OCI-LY1 (cell line): Measurements from ENCODE around the gene NAT8.
A peak's percentile ranks its signal among the peaks of the same experiment; 100 is the strongest.
"Not testable (repeated sequence)": the region's sequence is repeated elsewhere in the genome, so short reads cannot be mapped to it uniquely, and the experiment has no call there.

Source experiments
- H2AFZ ChIP-seq: fragments of 200-600 bp; sonication (generic), shearing (Covaris generic); 2 replicates; pipeline ENCODE4 v1.6.0; 2014; ENCODE audit warnings: antibody characterized with exemption, mild to moderate bottlenecking, low read length
- H3F3A ChIP-seq: fragments of 200-600 bp; sonication (generic), shearing (Covaris generic); 2 replicates; pipeline ENCODE4 v1.6.0; 2014; ENCODE audit warnings: mild to moderate bottlenecking, antibody characterized with exemption, low read length, moderate library complexity; ENCODE audit not compliant: insufficient read depth
- H3K27ac ChIP-seq: fragments of 200-600 bp; sonication (generic); 2 replicates; pipeline ENCODE4 v1.5.1; 2014; ENCODE audit warnings: low read length, mixed run types, mild to moderate bottlenecking, low read depth; ENCODE audit not compliant: poor library complexity, severe bottlenecking
- H3K27me3 ChIP-seq: fragments of 200-600 bp; sonication (generic); 2 replicates; pipeline ENCODE4 v1.6.0; 2014; ENCODE audit warnings: antibody characterized with exemption, mild to moderate bottlenecking, low read length, moderate library complexity; ENCODE audit not compliant: insufficient read depth
- H3K36me3 ChIP-seq: fragments of 200-600 bp; sonication (generic); 2 replicates; pipeline ENCODE4 v1.6.1; 2014; ENCODE audit warnings: mild to moderate bottlenecking, antibody characterized with exemption, low read length, moderate library complexity, mixed read lengths; ENCODE audit not compliant: insufficient read depth
- H3K4me1 ChIP-seq: fragments of 200-600 bp; sonication (generic); 2 replicates; pipeline ENCODE4 v1.5.1; 2014; ENCODE audit warnings: mild to moderate bottlenecking, low read length, moderate library complexity; ENCODE audit not compliant: insufficient read depth, severe bottlenecking
- H3K4me2 ChIP-seq: fragments of 200-600 bp; sonication (generic), shearing (Covaris generic); 2 replicates; pipeline ENCODE4 v1.6.1; 2014; ENCODE audit warnings: low read length
- H3K4me3 ChIP-seq: fragments of 200-600 bp; sonication (generic); 2 replicates; pipeline ENCODE4 v1.5.1; 2014; ENCODE audit warnings: low read length, low read depth, mild to moderate bottlenecking, mixed read lengths; ENCODE audit not compliant: poor library complexity, severe bottlenecking
- H3K79me2 ChIP-seq: fragments of 200-600 bp; shearing (Covaris generic); 2 replicates; pipeline ENCODE4 v1.6.1; 2016; ENCODE audit warnings: mixed run types, low read length, mixed read lengths; ENCODE audit not compliant: insufficient read depth
- H3K9ac ChIP-seq: fragments of 200-600 bp; sonication (generic), shearing (Covaris generic); 2 replicates; pipeline ENCODE4 v1.6.1; 2014; ENCODE audit warnings: mild to moderate bottlenecking, low read length, mixed read lengths
- H3K9me2 ChIP-seq: fragments of 200-600 bp; sonication (generic), shearing (Covaris generic); 2 replicates; pipeline ENCODE4 v1.6.1; 2014; ENCODE audit warnings: low read depth, mild to moderate bottlenecking, low read length, mixed read lengths
- H3K9me3 ChIP-seq: fragments of 200-600 bp; shearing (Covaris generic); 2 replicates; pipeline ENCODE4 v1.6.1; 2014; ENCODE audit warnings: low read length, mixed read lengths
- H4K20me1 ChIP-seq: fragments of 200-600 bp; sonication (generic), shearing (Covaris generic); 2 replicates; pipeline ENCODE4 v1.6.0; 2016; ENCODE audit warnings: mild to moderate bottlenecking, low read length; ENCODE audit not compliant: insufficient read depth
- EZH2 ChIP-seq: fragments of 200-600 bp; sonication (generic), shearing (Covaris generic); IDR thresholded peaks from 2 replicates; pipeline ENCODE4 v1.8.0; 2017; ENCODE audit warnings: borderline replicate concordance, mixed run types, mild to moderate bottlenecking, antibody characterized with exemption, low read length, moderate library complexity, mixed read lengths
- TF ChIP-seq, protein P1 (sequence below): fragments of 200-600 bp; sonication (generic), shearing (Covaris generic); IDR thresholded peaks from 2 replicates; pipeline ENCODE4 v1.5.1; 2017; ENCODE audit warnings: mild to moderate bottlenecking, antibody characterized with exemption, low read length, moderate library complexity, mixed read lengths

NAT8 gene

DNA sequence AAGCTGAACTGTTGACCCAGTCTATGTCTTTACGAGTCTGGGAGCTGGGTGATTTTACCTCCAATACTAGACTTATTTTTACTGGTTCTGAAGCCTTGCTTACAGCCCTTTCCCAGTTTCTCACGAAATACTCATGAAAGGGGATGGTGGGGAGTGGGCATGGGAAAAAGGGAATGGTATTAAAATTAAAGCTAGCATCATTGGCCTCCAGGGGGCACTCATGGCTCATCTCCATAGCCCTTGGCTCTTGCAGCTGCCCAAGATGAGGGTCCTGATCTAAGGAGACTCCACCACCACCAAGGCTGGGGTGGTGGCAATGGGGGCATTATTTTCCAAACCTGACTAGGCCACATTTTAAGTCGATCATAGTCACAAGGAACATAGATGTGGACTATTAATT lies 22.3 kb downstream of the NAT8 start:
- H2AFZ ChIP-seq, H3K9ac ChIP-seq, H3K4me1 ChIP-seq, H3F3A ChIP-seq, H3K4me3 ChIP-seq, H3K4me2 ChIP-seq, H3K27me3 ChIP-seq, H3K27ac ChIP-seq, H4K20me1 ChIP-seq, H3K79me2 ChIP-seq, H3K9me2 ChIP-seq, H3K9me3 ChIP-seq, H3K36me3 ChIP-seq: not testable (repeated sequence)
- TF ChIP-seq, protein P1, sequence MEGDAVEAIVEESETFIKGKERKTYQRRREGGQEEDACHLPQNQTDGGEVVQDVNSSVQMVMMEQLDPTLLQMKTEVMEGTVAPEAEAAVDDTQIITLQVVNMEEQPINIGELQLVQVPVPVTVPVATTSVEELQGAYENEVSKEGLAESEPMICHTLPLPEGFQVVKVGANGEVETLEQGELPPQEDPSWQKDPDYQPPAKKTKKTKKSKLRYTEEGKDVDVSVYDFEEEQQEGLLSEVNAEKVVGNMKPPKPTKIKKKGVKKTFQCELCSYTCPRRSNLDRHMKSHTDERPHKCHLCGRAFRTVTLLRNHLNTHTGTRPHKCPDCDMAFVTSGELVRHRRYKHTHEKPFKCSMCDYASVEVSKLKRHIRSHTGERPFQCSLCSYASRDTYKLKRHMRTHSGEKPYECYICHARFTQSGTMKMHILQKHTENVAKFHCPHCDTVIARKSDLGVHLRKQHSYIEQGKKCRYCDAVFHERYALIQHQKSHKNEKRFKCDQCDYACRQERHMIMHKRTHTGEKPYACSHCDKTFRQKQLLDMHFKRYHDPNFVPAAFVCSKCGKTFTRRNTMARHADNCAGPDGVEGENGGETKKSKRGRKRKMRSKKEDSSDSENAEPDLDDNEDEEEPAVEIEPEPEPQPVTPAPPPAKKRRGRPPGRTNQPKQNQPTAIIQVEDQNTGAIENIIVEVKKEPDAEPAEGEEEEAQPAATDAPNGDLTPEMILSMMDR = peak; percentile 55

DNA sequence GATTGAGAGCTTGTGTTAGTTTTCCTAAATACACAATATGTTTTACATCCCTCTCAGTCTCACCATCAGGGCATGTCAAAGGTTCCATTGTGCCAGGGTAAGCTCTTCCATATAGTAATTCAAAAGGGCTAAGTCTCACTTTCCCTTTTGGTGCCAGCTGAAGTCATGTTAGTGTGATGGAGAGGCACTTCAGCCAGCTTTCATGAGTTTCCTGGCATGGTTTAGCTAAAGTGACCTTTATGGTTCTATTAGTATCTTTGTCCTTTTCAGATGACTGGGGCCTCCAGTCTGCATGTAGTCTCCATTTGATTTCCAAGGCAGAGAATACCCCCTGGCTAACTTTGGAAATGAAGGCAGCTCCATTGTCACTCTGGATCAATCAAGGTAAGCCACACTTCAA lies 27.2 kb downstream of the NAT8 start:
- no peaks in the 10 kb centered on the region for H3K4me1 ChIP-seq
- TF ChIP-seq EZH2 = no peak
- TF ChIP-seq, protein P1 = no peak
- no peaks in the 10 kb centered on the region for H3K9me2 ChIP-seq
- H3K27me3 ChIP-seq = no peaks in the 10 kb centered on the region
- no peaks in the 10 kb centered on the region for H3F3A ChIP-seq
- H3K36me3 ChIP-seq = no peaks in the 10 kb centered on the region
- no peak overlapping the region for H3K4me3 ChIP-seq
- no peaks in the 10 kb centered on the region for H4K20me1 ChIP-seq
- H3K9ac ChIP-seq = no peak overlapping the region
- H3K79me2 ChIP-seq = no peaks in the 10 kb centered on the region
- no peak overlapping the region for H3K27ac ChIP-seq
- H3K4me2 ChIP-seq = no peak overlapping the region
- H2AFZ ChIP-seq = no peak overlapping the region
- H3K9me3 ChIP-seq = no peaks in the 10 kb centered on the region

DNA sequence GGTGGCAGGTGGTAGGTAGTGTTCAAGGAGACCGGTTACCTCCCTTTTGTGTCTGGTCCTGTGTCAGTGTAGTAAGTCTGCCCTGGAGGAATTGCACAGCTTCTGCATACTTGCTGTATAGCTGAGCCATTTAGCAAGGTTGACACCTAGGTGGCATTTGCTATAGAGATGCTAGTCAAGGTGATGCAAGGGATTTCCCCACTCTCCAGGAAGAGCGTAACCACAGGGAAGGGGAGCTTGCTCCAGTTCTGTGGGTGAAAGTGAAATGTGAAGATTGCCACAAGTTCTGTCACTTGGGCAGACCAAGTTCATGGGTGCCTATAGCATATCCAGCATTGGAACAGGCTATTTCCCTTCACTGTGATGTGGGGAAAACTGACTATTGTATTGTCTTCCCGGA lies 28.1 kb downstream of the NAT8 start:
- no peaks in the 10 kb centered on the region for H3K9me2 ChIP-seq
- no peaks in the 10 kb centered on the region for H3K36me3 ChIP-seq
- no peaks in the 10 kb centered on the region for H3K4me1 ChIP-seq
- H2AFZ ChIP-seq = no peak overlapping the region
- H3K79me2 ChIP-seq = no peaks in the 10 kb centered on the region
- no peak overlapping the region for H3K27ac ChIP-seq
- no peaks in the 10 kb centered on the region for H3F3A ChIP-seq
- H3K27me3 ChIP-seq = no peaks in the 10 kb centered on the region
- H3K9ac ChIP-seq = no peak overlapping the region
- no peaks in the 10 kb centered on the region for H4K20me1 ChIP-seq
- H3K4me3 ChIP-seq = no peak overlapping the region
- no peak overlapping the region for H3K4me2 ChIP-seq
- TF ChIP-seq, protein P1 = no peak
- no peak for TF ChIP-seq EZH2
- H3K9me3 ChIP-seq = no peaks in the 10 kb centered on the region
